CD14-positive monocyte (primary cell): ENCODE data around the gene FOXI2. TPM values are rescaled to one million over a fixed set of nuclear protein-coding genes. Genes with fewer than 3 reads are reported as not detected.

Experiments used
- DNase-seq, 3 donors: peaks; one replicate each; pipeline ENCODE4 v3.0.0-alpha.2; 2011 to 2022
- H2AFZ ChIP-seq: 2 replicates; pipeline ENCODE4 v1.6.0; 2012; ENCODE audit warnings: mild to moderate bottlenecking, low read depth, low read length, inconsistent platforms; ENCODE audit not compliant: insufficient read depth, poor library complexity, severe bottlenecking
- H3K27ac ChIP-seq, 2 donors: 1 replicate in 1 of 2; 2 replicates in 1 of 2; pipeline ENCODE4 v1.5.1; 2012 to 2013; ENCODE audit warnings: low read length in 2 of 2, control low read depth in 1 of 2, inconsistent platforms in 1 of 2, low read depth in 1 of 2, mild to moderate bottlenecking in 1 of 2
- H3K27me3 ChIP-seq, 2 donors: one replicate each; pipeline versions ENCODE4 v1.6.0 to v1.6.1; 2011 to 2013; ENCODE audit warnings: low read length in 2 of 2; ENCODE audit not compliant: control insufficient read depth in 2 of 2, insufficient read depth in 2 of 2
- H3K36me3 ChIP-seq, 2 donors: replicated peaks in 1 of 2; 1 replicate in 1 of 2; 2 replicates in 1 of 2; pipeline versions ENCODE4 v1.5.1 to v1.6.1; 2012 to 2013; ENCODE audit warnings: low read length in 2 of 2, control low read depth in 1 of 2, inconsistent platforms in 1 of 2, mild to moderate bottlenecking in 1 of 2; ENCODE audit not compliant: insufficient read depth in 2 of 2, control insufficient read depth in 1 of 2
- H3K4me1 ChIP-seq, 2 donors: 1 replicate in 1 of 2; 2 replicates in 1 of 2; pipeline versions ENCODE4 v1.5.1 to v1.6.1; 2012 to 2013; ENCODE audit warnings: low read length in 2 of 2, control low read depth in 1 of 2, inconsistent platforms in 1 of 2, mild to moderate bottlenecking in 1 of 2, moderate library complexity in 1 of 2; ENCODE audit not compliant: insufficient read depth in 2 of 2, control insufficient read depth in 1 of 2
- H3K4me2 ChIP-seq: replicated peaks from 2 replicates; pipeline ENCODE3; 2012; ENCODE audit warnings: low read length, moderate library complexity, mild to moderate bottlenecking; ENCODE audit not compliant: poor library complexity, severe bottlenecking; ENCODE audit errors: extremely low read depth
- H3K4me3 ChIP-seq, 3 experiments: fragments of 200-600 bp in 1 of 3; sonication (generic) in 1 of 3; replicated peaks in 1 of 3; 1 replicate in 2 of 3; 2 replicates in 1 of 3; pipeline ENCODE4 v1.5.1; 2011 to 2013; ENCODE audit warnings: low read length in 3 of 3, mild to moderate bottlenecking in 3 of 3, control low read depth in 2 of 3, low read depth in 2 of 3, inconsistent platforms in 1 of 3, moderate library complexity in 1 of 3
- H3K79me2 ChIP-seq: 2 replicates; pipeline ENCODE4 v1.6.0; 2012; ENCODE audit warnings: mild to moderate bottlenecking, control low read depth, inconsistent platforms, low read length, moderate library complexity; ENCODE audit not compliant: insufficient read depth
- H3K9ac ChIP-seq: 2 replicates; pipeline ENCODE4 v1.6.0; 2017; ENCODE audit warnings: low read length, mild to moderate bottlenecking; ENCODE audit not compliant: insufficient read depth, poor library complexity, severe bottlenecking
- H3K9me3 ChIP-seq, 2 donors: replicated peaks in 1 of 2; 1 replicate in 1 of 2; 2 replicates in 1 of 2; pipeline versions ENCODE4 v1.5.1 to v1.6.1; 2012 to 2013; ENCODE audit warnings: low read length in 2 of 2, control low read depth in 1 of 2; ENCODE audit not compliant: control insufficient read depth in 1 of 2, insufficient read depth in 1 of 2
- H4K20me1 ChIP-seq: 2 replicates; pipeline ENCODE4 v1.6.0; 2012; ENCODE audit warnings: mild to moderate bottlenecking, low read length, control low read depth, moderate library complexity; ENCODE audit not compliant: insufficient read depth
- H3K27ac Mint-ChIP-seq, 7 donors: one replicate each; pipeline ENCODE4 v1.8.0; 2020; ENCODE audit warnings: mild to moderate bottlenecking in 7 of 7, mixed read lengths in 7 of 7, moderate library complexity in 6 of 7, inconsistent platforms in 2 of 7
- H3K27me3 Mint-ChIP-seq, 3 donors: one replicate each; pipeline ENCODE4 v1.8.0; 2021 to 2022; ENCODE audit warnings: low read depth in 3 of 3, mild to moderate bottlenecking in 3 of 3, mixed read lengths in 3 of 3, moderate library complexity in 3 of 3, inconsistent platforms in 1 of 3
- H3K36me3 Mint-ChIP-seq, 2 donors: one replicate each; pipeline ENCODE4 v1.8.0; 2020; ENCODE audit warnings: mixed read lengths in 2 of 2, inconsistent platforms in 1 of 2, mild to moderate bottlenecking in 1 of 2
- H3K4me1 Mint-ChIP-seq: one replicate; pipeline ENCODE4 v1.8.0; 2020; ENCODE audit warnings: mild to moderate bottlenecking, mixed read lengths
- H3K4me3 Mint-ChIP-seq, 2 donors: one replicate each; pipeline ENCODE4 v1.8.0; 2020; ENCODE audit warnings: mild to moderate bottlenecking in 2 of 2, mixed read lengths in 2 of 2, moderate library complexity in 1 of 2
- H3K9me3 Mint-ChIP-seq, 7 donors: one replicate each; pipeline ENCODE4 v1.8.0; 2020 to 2022; ENCODE audit warnings: mixed read lengths in 7 of 7, mild to moderate bottlenecking in 6 of 7, moderate library complexity in 6 of 7, inconsistent platforms in 2 of 7
- WGBS: methylation state at CpG from one replicate; pipeline ENCODE4 v1.1.5; 2013; ENCODE audit warnings: missing lambda C conversion rate; ENCODE audit not compliant: insufficient coverage; 5-methylcytosine and 5-hydroxymethylcytosine counted together
- intact Hi-C, 2 donors: fragments of 100-400 bp; cut with micrococcal nuclease; formaldehyde crosslinking; loops; one replicate each; pipeline versions ENCODE4 v1.15.0 to v1.15.1; 2023
- polyA plus RNA-seq, 3 donors: library from polyadenylated mRNA; depleted of rRNA in 1 of 3; unstranded in 2 of 3; stranded (reverse) in 1 of 3; fragments of 300-500 nt in 2 of 3; fragments of >200 nt in 1 of 3; fragmentation: Illumina TruSeq in 2 of 3; gene quantifications; 1 replicate in 2 of 3; 2 replicates in 1 of 3; pipeline ENCODE4 v1.2.3, GENCODE V29; 2012 to 2021
- TF ChIP-seq, protein P1 (sequence below): fragments of 200-600 bp; IDR thresholded peaks from one replicate; pipeline ENCODE4 v1.8.0; 2022; ENCODE audit warnings: antibody characterized with exemption, mild to moderate bottlenecking

FOXI2 gene
- polyA plus RNA-seq, 3 donors = not detected

DNA sequence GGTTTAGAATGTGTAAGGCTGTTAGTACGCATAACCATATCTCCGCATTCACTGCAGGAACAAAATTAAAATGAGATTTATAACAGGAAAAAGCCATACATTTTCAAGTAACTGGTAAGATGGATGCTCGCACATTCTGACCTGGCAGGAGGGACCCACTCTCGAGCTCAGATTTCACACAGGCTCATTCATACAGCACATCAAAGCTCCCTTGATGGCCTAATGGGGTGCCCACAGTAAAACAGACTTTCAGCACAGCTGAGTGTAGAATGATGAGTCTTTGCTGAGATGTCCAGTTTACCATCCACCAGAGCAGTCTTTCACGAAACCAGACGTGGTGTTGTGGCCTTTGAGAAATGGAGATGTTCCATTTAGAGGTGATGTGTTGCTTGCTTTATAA lies 8.9 kb downstream of the FOXI2 start:
- H3K36me3 ChIP-seq = no peaks in the 10 kb centered on the region
- Mint-ChIP-seq H3K9me3 (peaks cover 4 to 10% (median 9%) of the 10 kb centered on the region in 7 donors), H3K27ac (no peak overlapping the region), H3K4me3 (no peak overlapping the region), H3K4me1 (no peaks in the 10 kb centered on the region), H3K27me3 (peaks cover 1 to 4% (median 3%) of the 10 kb centered on the region in 3 donors), H3K36me3 (no peaks in the 10 kb centered on the region)
- intact Hi-C loops = no loop called here
- WGBS = 70% methylated on average over 2 of the region's 6 CpGs
- H4K20me1 ChIP-seq = no peaks in the 10 kb centered on the region
- H3K27ac ChIP-seq = no peak overlapping the region
- no peaks in the 10 kb centered on the region for H3K4me1 ChIP-seq
- H3K27me3 ChIP-seq = no peaks in the 10 kb centered on the region
- TF ChIP-seq, protein P1, sequence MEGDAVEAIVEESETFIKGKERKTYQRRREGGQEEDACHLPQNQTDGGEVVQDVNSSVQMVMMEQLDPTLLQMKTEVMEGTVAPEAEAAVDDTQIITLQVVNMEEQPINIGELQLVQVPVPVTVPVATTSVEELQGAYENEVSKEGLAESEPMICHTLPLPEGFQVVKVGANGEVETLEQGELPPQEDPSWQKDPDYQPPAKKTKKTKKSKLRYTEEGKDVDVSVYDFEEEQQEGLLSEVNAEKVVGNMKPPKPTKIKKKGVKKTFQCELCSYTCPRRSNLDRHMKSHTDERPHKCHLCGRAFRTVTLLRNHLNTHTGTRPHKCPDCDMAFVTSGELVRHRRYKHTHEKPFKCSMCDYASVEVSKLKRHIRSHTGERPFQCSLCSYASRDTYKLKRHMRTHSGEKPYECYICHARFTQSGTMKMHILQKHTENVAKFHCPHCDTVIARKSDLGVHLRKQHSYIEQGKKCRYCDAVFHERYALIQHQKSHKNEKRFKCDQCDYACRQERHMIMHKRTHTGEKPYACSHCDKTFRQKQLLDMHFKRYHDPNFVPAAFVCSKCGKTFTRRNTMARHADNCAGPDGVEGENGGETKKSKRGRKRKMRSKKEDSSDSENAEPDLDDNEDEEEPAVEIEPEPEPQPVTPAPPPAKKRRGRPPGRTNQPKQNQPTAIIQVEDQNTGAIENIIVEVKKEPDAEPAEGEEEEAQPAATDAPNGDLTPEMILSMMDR = no peak
- no peak overlapping the region for H3K4me2 ChIP-seq
- no peak for DNase-seq
- peaks cover 3 to 12% of the 10 kb centered on the region in 2 donors for H3K9me3 ChIP-seq
- H3K9ac ChIP-seq = no peak overlapping the region
- H3K4me3 ChIP-seq = no peak overlapping the region
- no peak overlapping the region for H2AFZ ChIP-seq
- no peaks in the 10 kb centered on the region for H3K79me2 ChIP-seq

DNA sequence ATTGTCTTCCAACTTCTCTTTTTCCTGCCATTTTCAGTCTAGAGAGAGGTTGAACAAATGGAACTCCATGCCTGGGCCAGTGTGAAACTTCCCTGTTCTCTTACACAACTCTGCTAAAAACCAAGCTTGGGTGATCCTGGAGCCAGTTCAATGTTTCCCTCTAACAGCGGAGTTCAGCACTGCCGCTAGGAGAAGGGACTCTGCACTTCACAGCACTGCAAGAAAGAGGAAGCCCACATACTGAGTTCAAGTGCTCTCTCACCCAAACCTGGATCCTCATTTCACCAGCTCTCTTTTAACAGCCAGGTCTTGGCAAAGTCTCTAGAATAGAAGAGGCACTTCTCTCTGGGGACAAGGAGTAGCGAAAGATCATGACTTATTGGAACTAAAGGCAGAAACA lies 18.8 kb downstream of the FOXI2 start:
- Mint-ChIP-seq H3K4me3 (no peak overlapping the region), H3K27ac (peak overlapping the region in 3 of 7 donors; percentile 6 to 43 (median 42)), H3K4me1 (peaks cover 12% of the 10 kb centered on the region), H3K36me3 (no peaks in the 10 kb centered on the region), H3K9me3 (peaks cover 0 to 2% (median 0%) of the 10 kb centered on the region in 7 donors), H3K27me3 (peaks cover 2 to 3% (median 3%) of the 10 kb centered on the region in 3 donors)
- Histone ChIP-seq H3K27me3 (no peaks in the 10 kb centered on the region), H3K4me2 (no peak overlapping the region), H4K20me1 (no peaks in the 10 kb centered on the region), H3K9me3 (no peaks in the 10 kb centered on the region), H3K4me3 (no peak overlapping the region), H3K4me1 (peaks cover 0 to 7% of the 10 kb centered on the region in 2 donors), H3K79me2 (no peaks in the 10 kb centered on the region), H2AFZ (no peak overlapping the region), H3K36me3 (no peaks in the 10 kb centered on the region), H3K27ac (no peak overlapping the region), H3K9ac (no peak overlapping the region)
- DNase-seq = peak; percentile 19 to 41 (median 21)
- intact Hi-C loops = no loop called here
- TF ChIP-seq, protein P1 = no peak
- WGBS = 0% methylated on average over 1 of the region's 3 CpGs
